T-helper 17 cell (primary cell): ENCODE measurements around the gene DNAJB4. TPM values are rescaled to one million over a fixed set of nuclear protein-coding genes. Genes with fewer than 3 reads are reported as not detected.

Experiments used
- total RNA-seq, 4 donors: library from RNA in 2 of 4; stranded (reverse) in 2 of 4; gene quantifications; one replicate each; pipeline ENCODE4 v1.2.3 and lab custom pipeline; 2022 to 2026

DNAJB4 gene
- total RNA-seq, 2 donors from 2014 or later: 15.2 to 20.8 TPM

Other genes with a start within 250 kb of the DNAJB4 start
- gene USP33, start 245.1 kb upstream of the DNAJB4 start, total RNA-seq: 10 to 100 TPM; 59.1 to 66.9 TPM
- 10 to 100 TPM; 11.8 to 14.7 TPM for gene MIGA1, start 225.3 kb upstream of the DNAJB4 start, total RNA-seq
- 1 to 10 TPM in 1 of 2 donors, under 1 TPM in 1; 0.90 to 4.5 TPM for gene NEXN, start 116.3 kb upstream of the DNAJB4 start, total RNA-seq
- gene FUBP1, start 25.9 kb upstream of the DNAJB4 start, total RNA-seq: 100 to 1,000 TPM; 227 to 253 TPM
- under 1 TPM in 1 of 2 donors, not detected in 1; 0.17 TPM for gene GIPC2, start 41.0 kb downstream of the DNAJB4 start, total RNA-seq